Mesothelial cell of epicardium (in vitro differentiated cells): ENCODE data around the gene TNFRSF14. TPM values are rescaled to one million over a fixed set of nuclear protein-coding genes. Genes with fewer than 3 reads are reported as not detected.

Source experiments
- DNase-seq, 2 experiments: peaks; one replicate each; pipeline ENCODE4 v3.0.0; 2021; ENCODE audit warnings: low spot score in 2 of 2; ENCODE audit not compliant: unreplicated experiment in 2 of 2
- H3K27ac Mint-ChIP-seq: 2 replicates; pipeline ENCODE4 v1.8.0; 2021; ENCODE audit warnings: mixed read lengths
- H3K27me3 Mint-ChIP-seq: 2 replicates; pipeline ENCODE4 v1.8.0; 2021; ENCODE audit warnings: low read depth, mixed read lengths
- H3K36me3 Mint-ChIP-seq: 2 replicates; pipeline ENCODE4 v1.8.0; 2021; ENCODE audit warnings: mixed read lengths
- H3K4me1 Mint-ChIP-seq: 2 replicates; pipeline ENCODE4 v1.8.0; 2021; ENCODE audit warnings: mixed read lengths
- H3K4me3 Mint-ChIP-seq: 2 replicates; pipeline ENCODE4 v1.8.0; 2021; ENCODE audit warnings: mild to moderate bottlenecking, moderate library complexity, mixed read lengths
- H3K9me3 Mint-ChIP-seq: 2 replicates; pipeline ENCODE4 v1.8.0; 2021; ENCODE audit warnings: mixed read lengths
- CTCF ChIP-seq: fragments of 200-600 bp; sonication (generic); IDR thresholded peaks from one replicate; pipeline ENCODE4 v1.5.0; 2021; ENCODE audit warnings: antibody characterized with exemption; ENCODE audit not compliant: unreplicated experiment
- total RNA-seq: library from RNA; stranded (reverse); gene quantifications from 3 replicates; pipeline ENCODE4 v1.2.1, GENCODE V29; 2021

Gene TNFRSF14
- total RNA-seq, 1 donor from 2014 or later = 1.1 TPM

GRCh38 chr1:2537784-2538115, 18.4 kb upstream of the TNFRSF14 start:
- Mint-ChIP-seq H3K36me3 (no peaks in the 10 kb centered on the region), H3K9me3 (no peaks in the 10 kb centered on the region), H3K27ac (no peak overlapping the region), H3K4me1 (peaks cover 25% of the 10 kb centered on the region), H3K4me3 (no peak overlapping the region), H3K27me3 (peaks cover 43% of the 10 kb centered on the region)
- no peak for TF ChIP-seq CTCF
- DNase-seq = no peak

DNA sequence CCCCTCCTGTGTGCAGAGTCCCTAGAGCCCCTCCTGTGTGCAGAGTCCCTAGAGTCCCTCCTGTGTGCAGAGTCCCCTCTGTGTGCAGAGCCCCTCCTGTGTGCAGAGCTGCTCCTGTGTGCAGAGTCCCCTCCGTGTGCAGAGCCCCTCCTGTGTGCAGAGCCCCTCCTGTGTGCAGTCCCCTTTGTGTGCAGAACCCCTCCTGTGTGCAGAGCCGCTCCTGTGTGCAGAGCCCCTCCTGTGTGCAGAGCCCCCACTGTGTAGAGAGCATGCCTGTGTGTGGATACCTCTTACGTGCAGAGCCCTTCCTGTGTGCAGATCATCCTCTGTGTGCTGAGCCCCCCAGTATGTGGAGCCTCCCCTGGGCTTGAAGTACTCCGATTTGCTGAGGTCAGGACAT, 17.8 kb upstream of the TNFRSF14 start:
- DNase-seq = no peak
- Mint-ChIP-seq H3K4me1 (peaks cover 23% of the 10 kb centered on the region), H3K27me3 (peaks cover 37% of the 10 kb centered on the region), H3K9me3 (no peaks in the 10 kb centered on the region), H3K4me3 (no peak overlapping the region), H3K36me3 (no peaks in the 10 kb centered on the region), H3K27ac (no peak overlapping the region)
- no peak for TF ChIP-seq CTCF

GRCh38 chr1:2538872-2539271, 17.3 kb upstream of the TNFRSF14 start:
- Mint-ChIP-seq H3K27me3 (peaks cover 32% of the 10 kb centered on the region), H3K4me1 (peaks cover 20% of the 10 kb centered on the region), H3K27ac (no peak overlapping the region), H3K4me3 (no peak overlapping the region), H3K9me3 (no peaks in the 10 kb centered on the region), H3K36me3 (no peaks in the 10 kb centered on the region)
- DNase-seq = no peak
- no peak for TF ChIP-seq CTCF

DNA sequence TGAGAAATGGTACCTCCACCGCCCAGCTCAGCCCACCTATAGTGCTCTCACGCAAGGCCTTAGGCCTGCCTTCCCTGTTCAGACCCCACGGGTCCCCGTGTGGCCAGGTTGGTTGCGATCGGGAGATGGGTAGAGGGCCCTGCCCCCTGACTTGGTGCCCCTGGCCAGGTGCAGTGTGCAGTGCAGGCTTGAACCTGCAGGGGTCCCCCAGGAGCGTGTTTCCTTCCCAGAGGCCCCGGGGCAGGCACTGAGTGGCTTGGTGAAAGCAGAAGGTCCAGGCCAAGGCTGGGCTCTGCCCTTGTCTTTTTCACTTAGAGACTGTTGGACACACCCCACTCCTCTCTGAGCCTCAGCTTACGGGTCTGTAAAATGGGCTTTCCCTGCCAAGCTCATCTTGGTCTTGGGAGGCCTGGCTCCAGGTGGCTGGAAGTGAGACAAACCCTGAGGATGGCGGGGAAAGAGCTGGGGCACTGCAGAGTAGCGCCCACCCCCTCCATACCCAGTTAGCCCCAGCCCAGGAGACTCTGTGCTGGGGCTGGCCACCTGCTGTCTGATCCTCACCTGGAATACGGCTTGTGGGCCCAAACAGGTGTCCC, 16.8 kb upstream of the TNFRSF14 start:
- Mint-ChIP-seq H3K4me1 (peaks cover 21% of the 10 kb centered on the region), H3K9me3 (no peaks in the 10 kb centered on the region), H3K27ac (no peak overlapping the region), H3K27me3 (peaks cover 29% of the 10 kb centered on the region), H3K4me3 (no peak overlapping the region), H3K36me3 (no peaks in the 10 kb centered on the region)
- TF ChIP-seq CTCF = peak; percentile 23
- DNase-seq = no peak

DNA sequence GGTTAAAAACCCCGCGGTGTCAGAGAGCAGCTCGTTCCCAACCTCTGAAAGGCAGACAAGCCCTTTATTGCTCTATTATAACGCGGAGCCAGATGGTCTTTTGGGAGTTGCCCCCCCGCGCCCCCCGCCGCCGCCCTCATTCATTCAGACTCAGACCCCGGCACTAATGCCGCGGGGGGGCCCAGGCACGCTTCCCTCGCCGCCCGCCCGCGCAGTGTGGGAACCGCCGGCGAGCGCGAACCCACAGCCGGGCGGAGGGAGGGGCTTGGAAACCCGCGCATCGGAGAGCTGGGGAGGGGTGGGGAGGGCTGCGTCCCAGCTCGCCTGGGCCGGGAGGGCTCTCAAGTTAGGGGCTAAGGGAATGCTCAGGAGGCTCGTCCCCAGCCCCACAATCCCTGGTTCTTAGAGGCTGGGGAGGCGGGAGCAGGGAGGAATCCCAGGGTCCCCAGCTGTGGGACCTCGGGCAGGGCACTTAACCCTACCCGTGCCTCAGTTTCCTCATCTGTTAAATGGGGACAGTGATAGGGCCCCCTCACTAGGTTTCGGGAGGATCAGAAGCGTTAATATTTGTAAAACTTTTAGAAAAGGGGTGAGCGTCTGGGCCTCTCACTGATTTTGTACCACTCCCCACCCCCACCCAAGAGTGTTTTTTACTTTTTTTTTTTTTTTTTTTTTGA, 15.2 kb upstream of the TNFRSF14 start:
- Mint-ChIP-seq H3K27me3 (peaks cover 16% of the 10 kb centered on the region), H3K9me3 (no peaks in the 10 kb centered on the region), H3K4me1 (peaks cover 22% of the 10 kb centered on the region), H3K27ac (no peak overlapping the region), H3K4me3 (no peak overlapping the region), H3K36me3 (no peaks in the 10 kb centered on the region)
- DNase-seq = no peak
- TF ChIP-seq CTCF = no peak
